ENCODE results near the gene PRRX2. TPM values are rescaled to one million over a fixed set of nuclear protein-coding genes. Genes with fewer than 3 reads are reported as not detected.

The PRRX2 gene
- total and polyA plus RNA-seq, 2 of the 4 experiments (the other 2 are of a cell fraction): 12.7 to 35.5 TPM

DNA sequence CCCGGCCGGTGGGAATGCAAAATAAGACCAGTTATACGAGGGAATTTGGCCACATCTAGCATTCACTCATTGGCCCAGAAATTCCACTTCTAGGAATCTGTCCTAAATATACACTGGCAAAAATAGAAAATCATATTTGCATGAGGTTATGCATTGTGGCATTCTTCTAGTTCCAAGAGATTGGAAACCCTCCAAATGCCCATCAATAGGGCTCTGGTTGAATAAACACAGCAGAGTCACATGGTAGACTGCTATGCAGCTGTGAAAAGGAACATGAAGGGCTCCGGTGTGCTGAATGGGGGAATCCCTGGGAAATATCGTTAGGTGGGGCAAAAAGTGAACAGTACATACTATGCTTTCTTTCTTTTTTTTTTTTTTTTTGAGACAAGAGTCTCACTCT, 50.6 kb downstream of the PRRX2 start:
- peaks cover 28% of the 10 kb centered on the region for H3K4me1 ChIP-seq (ENCODE audit: control insufficient read depth, insufficient read depth, low read length)
- peak; percentile 51 for DNase-seq
- dilution Hi-C loops (cut with HindIII; ENCODE audit: low sequenced_read_pairs, unreplicated experiment): no loop called here

More for the DNA sequence above, 50.6 kb downstream of the PRRX2 start:
- Histone ChIP-seq H4K5ac (ENCODE audit: low read depth, low read length) (no peak overlapping the region), H2AK5ac (ENCODE audit: low read depth, low read length) (peak overlapping the region; percentile 29; the same call in 1 of the 2 replicates), H3K79me1 (ENCODE audit: low read depth in 1 of 2, low read length in 2 of 2) (peaks cover 7 to 63% of the 10 kb centered on the region in 2 experiments), H3K14ac (replicated peaks; ENCODE audit: low read depth, low read length) (no peak overlapping the region), H4K8ac (ENCODE audit: low read depth in 2 of 2, low read length in 2 of 2) (no peak overlapping the region), H3K9me1 (ENCODE audit: insufficient read depth, low read length) (peaks cover 27% of the 10 kb centered on the region), H3K9me3 (ENCODE audit: control insufficient read depth, insufficient read depth, low read length) (no peaks in the 10 kb centered on the region), H3K4ac (ENCODE audit: low read depth, low read length) (peak overlapping the region; percentile 60), H4K20me1 (ENCODE audit: insufficient read depth, low read length) (peaks cover 10% of the 10 kb centered on the region; the same call in 1 of the 2 replicates), H3K56ac (ENCODE audit: extremely low read depth, insufficient read depth, low read length) (no peak overlapping the region), H2BK5ac (ENCODE audit: low read depth, low read length, poor library complexity, severe bottlenecking) (no peak overlapping the region), H3K9ac (ENCODE audit: low read depth, low read length) (no peak overlapping the region), H2BK20ac (ENCODE audit: low read depth, low read length) (peak overlapping the region; percentile 80; the same call in 1 of the 2 replicates), H3K27ac (ENCODE audit: insufficient read depth, low read length) (no peak overlapping the region; the same call in 1 of the 2 replicates), H3K4me2 (ENCODE audit: low read depth, low read length) (0 out of 2 replicates have a peak overlapping the region, but pooled peaks have one; percentile 18), H3K27me3 (ENCODE audit: control insufficient read depth, insufficient read depth, low read length) (no peaks in the 10 kb centered on the region), H3K18ac (ENCODE audit: low read depth, low read length) (no peak overlapping the region), H4K91ac (ENCODE audit: insufficient read depth, low read depth, low read length) (peak overlapping the region; percentile 19; the same call in 1 of the 2 replicates), H3K36me3 (ENCODE audit: control insufficient read depth, insufficient read depth, low read length) (peaks cover 14% of the 10 kb centered on the region), H2AFZ (replicated peaks; ENCODE audit: low read length, poor library complexity) (no peak overlapping the region), H2AK9ac (replicated peaks; ENCODE audit: low read depth, low read length, poor library complexity) (no peak overlapping the region), H3K4me3 (ENCODE audit: insufficient read depth, low read depth, low read length) (no peak overlapping the region), H2BK15ac (ENCODE audit: low read depth, low read length) (no peak overlapping the region), H2BK120ac (ENCODE audit: low read depth, low read length) (no peak overlapping the region; the same call in 1 of the 2 replicates), H3K23ac (ENCODE audit: low read depth, low read length) (no peak overlapping the region)
- CTCF ChIA-PET: interaction anchor here (0.7 to 2.1 kb wide), 2 partner anchors 10 to 77 kb away, joined by 4 to 8 read pairs; no protein-coding TSS in a partner anchor
- in situ Hi-C loops (cut with MboI; ENCODE audit: low sequenced_read_pairs): no loop called here
- ATAC-seq (ENCODE audit: low read depth): no peak
- intact Hi-C loops (cut with micrococcal nuclease): no loop called here
- no TSS peak for BruUV-seq (replicated peaks)
- POLR2A ChIA-PET (ENCODE audit: unreplicated experiment): no interaction called here
- WGBS, 2 experiments (ENCODE audit: extremely low coverage in 2 of 2, insufficient read length in 1 of 2): no CpG with 5 or more reads among the region's 5 CpGs
- TF ChIP-seq, protein P1, sequence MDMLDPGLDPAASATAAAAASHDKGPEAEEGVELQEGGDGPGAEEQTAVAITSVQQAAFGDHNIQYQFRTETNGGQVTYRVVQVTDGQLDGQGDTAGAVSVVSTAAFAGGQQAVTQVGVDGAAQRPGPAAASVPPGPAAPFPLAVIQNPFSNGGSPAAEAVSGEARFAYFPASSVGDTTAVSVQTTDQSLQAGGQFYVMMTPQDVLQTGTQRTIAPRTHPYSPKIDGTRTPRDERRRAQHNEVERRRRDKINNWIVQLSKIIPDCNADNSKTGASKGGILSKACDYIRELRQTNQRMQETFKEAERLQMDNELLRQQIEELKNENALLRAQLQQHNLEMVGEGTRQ (IDR thresholded peaks at IDR 0.05; ENCODE audit: low read depth, low read length): peak; percentile 24; the same call in 1 of the 2 replicates
- no peak for TF ChIP-seq NFE2L2 (IDR thresholded peaks at IDR 0.05; ENCODE audit: low read depth, low read length)

All from IMR-90 (cell line).